Sigmoid colon (tissue), 7 donors: ENCODE results near the gene SLC6A18. TPM values are rescaled to one million over a fixed set of nuclear protein-coding genes. Genes with fewer than 3 reads are reported as not detected.

ENCODE experiments used
- DNase-seq: peaks from one replicate; pipeline ENCODE4 v3.0.0-alpha.2; 2019
- H3K27ac ChIP-seq, 4 donors: fragments of 200-600 bp; sonication (generic); one replicate each; pipeline ENCODE4 v1.5.1; 2016 to 2019; ENCODE audit warnings: mild to moderate bottlenecking in 1 of 4
- H3K27me3 ChIP-seq, 3 donors: fragments of 200-600 bp; sonication (generic); one replicate each; pipeline ENCODE4 v1.5.1; 2019; ENCODE audit warnings: mild to moderate bottlenecking in 1 of 3
- H3K36me3 ChIP-seq, 4 donors: fragments of 200-600 bp; sonication (generic); one replicate each; pipeline ENCODE4 v1.5.1; 2016 to 2019
- H3K4me1 ChIP-seq, 4 donors: fragments of 200-600 bp; sonication (generic); one replicate each; pipeline ENCODE4 v1.5.1; 2017 to 2019
- H3K4me3 ChIP-seq, 4 donors: fragments of 200-600 bp; sonication (generic); one replicate each; pipeline ENCODE4 v1.5.1; 2017 to 2019; ENCODE audit warnings: mild to moderate bottlenecking in 2 of 4, moderate library complexity in 1 of 4
- H3K9me3 ChIP-seq, 4 donors: fragments of 200-600 bp in 3 of 4; sonication (generic) in 3 of 4; one replicate each; pipeline versions ENCODE4 v1.5.1 to v1.6.1; 2013 to 2019
- EP300 ChIP-seq, 4 donors: sonication (generic); formaldehyde crosslinking; IDR thresholded peaks; one replicate each; pipeline ENCODE4 v1.6.1; 2017; ENCODE audit warnings: antibody characterized with exemption in 4 of 4
- POLR2A ChIP-seq, 2 donors: fragments of 450-650 bp; IDR thresholded peaks; one replicate each; pipeline ENCODE4 v1.6.1; 2016; ENCODE audit warnings: antibody characterized with exemption in 2 of 2, mild to moderate bottlenecking in 2 of 2, moderate library complexity in 2 of 2
- POLR2AphosphoS5 ChIP-seq, 4 donors: sonication (generic); formaldehyde crosslinking; IDR thresholded peaks; one replicate each; pipeline ENCODE4 v1.6.1; 2017; ENCODE audit warnings: antibody characterized with exemption in 4 of 4
- WGBS, 2 donors: extraction: QIAGEN DNeasy Blood & Tissue Kit; methylation state at CpG; one replicate each; pipeline ENCODE4 v1.1.7; 2013; 5-methylcytosine and 5-hydroxymethylcytosine counted together
- intact Hi-C: fragments of 100-400 bp; cut with DNase I; formaldehyde crosslinking; loops from one replicate; pipeline ENCODE4 v1.15.1; 2023
- polyA plus RNA-seq, 3 donors: library from polyadenylated mRNA; stranded (reverse); fragments of 200-250 nt; gene quantifications; one replicate each; pipeline ENCODE4 v1.2.3, GENCODE V29; 2013
- total RNA-seq, 4 donors: library from RNA; depleted of rRNA; stranded (reverse); fragments of >200 nt; gene quantifications; one replicate each; pipeline ENCODE4 v1.1.0, GENCODE V29; 2016
- TF ChIP-seq, protein P1 (sequence below), 4 experiments: fragments of 450-650 bp in 3 of 4; fragments of 200-600 bp in 1 of 4; IDR thresholded peaks; one replicate each; pipeline ENCODE4 v1.5.1; 2016 to 2019; ENCODE audit warnings: antibody characterized with exemption in 4 of 4, mild to moderate bottlenecking in 3 of 4, moderate library complexity in 2 of 4
- donor health status: healthy with polysubstance abuse.
- donor health status: Bipolar disorder and iron deficiency.
- donor health status: healthy.

SLC6A18 gene
- total and polyA plus RNA-seq, 7 donors, result 0.07 TPM; not detected in 6

- peaks cover 3 to 61% (median 9%) of the 10 kb centered on the region in 3 donors for H3K27me3 ChIP-seq
These were observed 19.7 kb upstream of the SLC6A18 start for GRCh38 chr5:1205255-1206180.

GRCh38 chr5:1206521-1207412 lies 18.4 kb upstream of the SLC6A18 start:
- Histone ChIP-seq H3K36me3 (no peaks in the 10 kb centered on the region), H3K27me3 (peaks cover 0 to 49% (median 3%) of the 10 kb centered on the region in 3 donors), H3K4me1 (no peaks in the 10 kb centered on the region), H3K27ac (no peak overlapping the region), H3K4me3 (no peak overlapping the region), H3K9me3 (no peaks in the 10 kb centered on the region)
- 85 to 88% methylated on average over 49 of the region's 49 CpGs for WGBS, 2 donors
- DNase-seq, result no peak
- intact Hi-C loops, result no loop called here
- TF ChIP-seq, protein P1, sequence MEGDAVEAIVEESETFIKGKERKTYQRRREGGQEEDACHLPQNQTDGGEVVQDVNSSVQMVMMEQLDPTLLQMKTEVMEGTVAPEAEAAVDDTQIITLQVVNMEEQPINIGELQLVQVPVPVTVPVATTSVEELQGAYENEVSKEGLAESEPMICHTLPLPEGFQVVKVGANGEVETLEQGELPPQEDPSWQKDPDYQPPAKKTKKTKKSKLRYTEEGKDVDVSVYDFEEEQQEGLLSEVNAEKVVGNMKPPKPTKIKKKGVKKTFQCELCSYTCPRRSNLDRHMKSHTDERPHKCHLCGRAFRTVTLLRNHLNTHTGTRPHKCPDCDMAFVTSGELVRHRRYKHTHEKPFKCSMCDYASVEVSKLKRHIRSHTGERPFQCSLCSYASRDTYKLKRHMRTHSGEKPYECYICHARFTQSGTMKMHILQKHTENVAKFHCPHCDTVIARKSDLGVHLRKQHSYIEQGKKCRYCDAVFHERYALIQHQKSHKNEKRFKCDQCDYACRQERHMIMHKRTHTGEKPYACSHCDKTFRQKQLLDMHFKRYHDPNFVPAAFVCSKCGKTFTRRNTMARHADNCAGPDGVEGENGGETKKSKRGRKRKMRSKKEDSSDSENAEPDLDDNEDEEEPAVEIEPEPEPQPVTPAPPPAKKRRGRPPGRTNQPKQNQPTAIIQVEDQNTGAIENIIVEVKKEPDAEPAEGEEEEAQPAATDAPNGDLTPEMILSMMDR (IDR thresholded peaks at IDR 0.05), result no peak
- TF ChIP-seq POLR2A (IDR thresholded peaks at IDR 0.05) (no peak), EP300 (IDR thresholded peaks at IDR 0.05) (no peak), POLR2AphosphoS5 (IDR thresholded peaks at IDR 0.05) (no peak)

More at GRCh38 chr5:1205255-1206180, 19.7 kb upstream of the SLC6A18 start:
- Histone ChIP-seq H3K4me1 (no peaks in the 10 kb centered on the region), H3K27ac (no peak overlapping the region), H3K4me3 (no peak overlapping the region), H3K9me3 (no peaks in the 10 kb centered on the region), H3K36me3 (no peaks in the 10 kb centered on the region)
- intact Hi-C loops, result no loop called here
- no peak for TF ChIP-seq POLR2A (IDR thresholded peaks at IDR 0.05)
- TF ChIP-seq POLR2AphosphoS5 (IDR thresholded peaks at IDR 0.05), result no peak
- no peak for TF ChIP-seq EP300 (IDR thresholded peaks at IDR 0.05)
- TF ChIP-seq, protein P1 (IDR thresholded peaks at IDR 0.05), result no peak
- 69 to 72% methylated on average over 11 of the region's 11 CpGs for WGBS, 2 donors
- no peak for DNase-seq

GRCh38 chr5:1207555-1207954 lies 17.6 kb upstream of the SLC6A18 start:
- no peak overlapping the region for H3K4me3 ChIP-seq
- no peaks in the 10 kb centered on the region for H3K9me3 ChIP-seq
- 82 to 88% methylated on average over 6 of the region's 6 CpGs for WGBS, 2 donors
- H3K36me3 ChIP-seq, result no peaks in the 10 kb centered on the region
- no peak overlapping the region for H3K27ac ChIP-seq
- intact Hi-C loops, result no loop called here
- TF ChIP-seq, protein P1 (IDR thresholded peaks at IDR 0.05), result no peak
- no peak for TF ChIP-seq EP300 (IDR thresholded peaks at IDR 0.05)
- TF ChIP-seq POLR2A (IDR thresholded peaks at IDR 0.05), result no peak
- no peak for TF ChIP-seq POLR2AphosphoS5 (IDR thresholded peaks at IDR 0.05)
- H3K27me3 ChIP-seq, result peaks cover 0 to 42% (median 3%) of the 10 kb centered on the region in 3 donors
- DNase-seq, result no peak
- H3K4me1 ChIP-seq, result no peaks in the 10 kb centered on the region

DNA sequence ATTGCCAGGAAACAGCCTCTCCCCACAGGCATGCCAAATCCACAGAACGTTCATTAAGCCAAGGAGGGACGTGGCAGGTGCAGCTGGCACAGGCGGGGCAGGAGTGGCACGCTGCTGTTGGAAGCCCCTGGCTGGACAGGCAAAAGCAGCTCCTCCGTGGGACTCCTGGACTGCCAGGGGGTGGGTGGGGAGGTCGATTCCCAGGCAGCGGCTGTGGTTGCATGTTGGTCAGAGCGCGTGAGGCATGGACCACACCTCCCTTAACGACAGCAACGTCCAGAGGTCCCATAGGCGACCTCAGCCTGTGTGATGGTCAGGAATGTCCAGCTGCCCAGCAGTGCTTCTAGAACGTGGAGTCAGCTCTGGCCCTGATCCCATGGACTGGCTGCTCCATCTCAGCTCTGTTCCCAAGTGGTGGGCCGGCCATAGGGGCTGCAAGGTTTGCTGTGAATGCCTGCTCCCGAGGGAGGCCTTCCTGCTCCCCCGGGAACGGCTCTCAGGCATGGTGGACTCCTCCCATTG lies 16.9 kb upstream of the SLC6A18 start:
- no peak overlapping the region for H3K4me3 ChIP-seq
- H3K36me3 ChIP-seq, result no peaks in the 10 kb centered on the region
- 49 to 76% methylated on average over 17 of the region's 17 CpGs for WGBS, 2 donors
- no peak overlapping the region for H3K27ac ChIP-seq
- H3K27me3 ChIP-seq, result peaks cover 0 to 38% (median 3%) of the 10 kb centered on the region in 3 donors
- no peak for DNase-seq
- H3K9me3 ChIP-seq, result no peaks in the 10 kb centered on the region
- H3K4me1 ChIP-seq, result no peaks in the 10 kb centered on the region
- no peak for TF ChIP-seq EP300 (IDR thresholded peaks at IDR 0.05)
- TF ChIP-seq, protein P1 (IDR thresholded peaks at IDR 0.05), result no peak
- no peak for TF ChIP-seq POLR2AphosphoS5 (IDR thresholded peaks at IDR 0.05)
- no peak for TF ChIP-seq POLR2A (IDR thresholded peaks at IDR 0.05)
- intact Hi-C loops, result no loop called here
